B cell (primary cell): Measurements from ENCODE around the gene SPHKAP. TPM values are rescaled to one million over a fixed set of nuclear protein-coding genes. Genes with fewer than 3 reads are reported as not detected.

ENCODE experiments used
- ATAC-seq: fragments of 200-7000 bp; cut with Tn5 transposase; one replicate; pipeline ENCODE4 v1.10.0; 2021; ENCODE audit warnings: low read depth, mild to moderate bottlenecking, moderate number of reproducible peaks, moderate library complexity
- CTCF ChIA-PET: fragments of 350-600 bp; sonication (Branson Sonifier 250); formaldehyde crosslinking; loops from one replicate; lab custom pipeline; 2021; ENCODE audit warnings: antibody characterized with exemption, inconsistent platforms; lab: Charles Lee
- POLR2A ChIA-PET: fragments of 350-600 bp; sonication (Branson Sonifier 250); formaldehyde crosslinking; loops from one replicate; lab custom pipeline; 2021; ENCODE audit warnings: antibody characterized with exemption; lab: Charles Lee
- DNase-seq: peaks from one replicate; pipeline ENCODE4 v3.0.0; 2013
- H2AFZ ChIP-seq: 2 replicates; pipeline ENCODE4 v1.6.1; 2012; ENCODE audit warnings: mild to moderate bottlenecking, low read depth, low read length; ENCODE audit not compliant: insufficient read depth, poor library complexity, severe bottlenecking
- H3K27ac ChIP-seq, 2 donors: 1 replicate in 1 of 2; 2 replicates in 1 of 2; pipeline ENCODE4 v1.5.1; 2012 to 2013; ENCODE audit warnings: low read length in 2 of 2, mild to moderate bottlenecking in 2 of 2, moderate library complexity in 1 of 2
- H3K27me3 ChIP-seq, 4 experiments: fragments of 200-600 bp in 1 of 4; sonication (generic) in 1 of 4; replicated peaks in 1 of 4; 1 replicate in 2 of 4; 2 replicates in 2 of 4; pipeline versions ENCODE4 v1.6.1 to v1.7.0; 2013 to 2016; ENCODE audit warnings: low read length in 3 of 4, mild to moderate bottlenecking in 2 of 4, mixed read lengths in 1 of 4, moderate library complexity in 1 of 4; ENCODE audit not compliant: insufficient read depth in 4 of 4, control insufficient read depth in 3 of 4; ENCODE audit errors: control extremely low read depth in 1 of 4
- H3K36me3 ChIP-seq, 2 experiments: replicated peaks in 1 of 2; 1 replicate in 1 of 2; 2 replicates in 1 of 2; pipeline versions ENCODE4 v1.6.1 to v1.7.1; 2013; ENCODE audit warnings: low read length in 1 of 2; ENCODE audit not compliant: insufficient read depth in 2 of 2, control insufficient read depth in 1 of 2; ENCODE audit errors: control extremely low read depth in 1 of 2, extremely low read depth in 1 of 2
- H3K4me1 ChIP-seq, 2 donors: fragments of 200-600 bp in 1 of 2; sonication (generic) in 1 of 2; 1 replicate in 1 of 2; 2 replicates in 1 of 2; pipeline versions ENCODE4 v1.5.1 to v1.6.1; 2013 to 2017; ENCODE audit warnings: low read length in 2 of 2; ENCODE audit not compliant: control insufficient read depth in 2 of 2, insufficient read depth in 2 of 2
- H3K4me2 ChIP-seq: replicated peaks from 2 replicates; pipeline ENCODE3; 2012; ENCODE audit warnings: mild to moderate bottlenecking, low read depth, low read length; ENCODE audit not compliant: poor library complexity, severe bottlenecking
- H3K4me3 ChIP-seq, 5 experiments: fragments of 200-600 bp in 1 of 5; sonication (generic) in 1 of 5; 1 replicate in 3 of 5; 2 replicates in 2 of 5; pipeline versions ENCODE4 v1.5.1 to v1.7.0; 2011 to 2016; ENCODE audit warnings: low read length in 4 of 5, mild to moderate bottlenecking in 4 of 5, low read depth in 2 of 5, control low read depth in 1 of 5, moderate library complexity in 1 of 5; ENCODE audit not compliant: insufficient read depth in 1 of 5; ENCODE audit errors: control extremely low read depth in 1 of 5, extremely low read depth in 1 of 5
- H3K79me2 ChIP-seq: fragments of 200-600 bp; sonication (generic); one replicate; pipeline ENCODE4 v1.6.0; 2016; ENCODE audit warnings: low read length; ENCODE audit not compliant: control insufficient read depth, insufficient read depth
- H3K9ac ChIP-seq: fragments of 200-600 bp; sonication (generic); 2 replicates; pipeline ENCODE4 v1.6.1; 2017; ENCODE audit warnings: mild to moderate bottlenecking, low read length, moderate library complexity
- H3K9me3 ChIP-seq, 3 donors: one replicate each; pipeline versions ENCODE4 v1.6.1 to v1.7.1; 2013; ENCODE audit warnings: low read length in 2 of 3; ENCODE audit not compliant: control insufficient read depth in 2 of 3, insufficient read depth in 1 of 3; ENCODE audit errors: control extremely low read depth in 1 of 3
- H4K20me1 ChIP-seq: 2 replicates; pipeline ENCODE4 v1.6.0; 2012; ENCODE audit warnings: mild to moderate bottlenecking, low read length; ENCODE audit not compliant: insufficient read depth, control insufficient read depth, poor library complexity, severe bottlenecking
- H3K27ac Mint-ChIP-seq: one replicate; pipeline ENCODE4 v1.8.0; 2021; ENCODE audit warnings: mixed read lengths
- H3K27me3 Mint-ChIP-seq: one replicate; pipeline ENCODE4 v1.8.0; 2021; ENCODE audit warnings: mixed read lengths
- H3K4me1 Mint-ChIP-seq: one replicate; pipeline ENCODE4 v1.8.0; 2021; ENCODE audit warnings: mixed read lengths
- H3K4me3 Mint-ChIP-seq: one replicate; pipeline ENCODE4 v1.8.0; 2021; ENCODE audit warnings: mixed read lengths
- H3K9me3 Mint-ChIP-seq: one replicate; pipeline ENCODE4 v1.8.0; 2022; ENCODE audit warnings: mixed read lengths; ENCODE audit not compliant: insufficient read depth
- EZH2 ChIP-seq: IDR thresholded peaks from 2 replicates; pipeline ENCODE4 v1.6.1; 2012; ENCODE audit warnings: borderline replicate concordance, low read depth, mild to moderate bottlenecking, moderate library complexity, low read length; ENCODE audit not compliant: insufficient read depth, poor library complexity, severe bottlenecking
- WGBS: methylation state at CpG from one replicate; pipeline ENCODE4 v1.1.5; 2013; ENCODE audit warnings: missing lambda C conversion rate; ENCODE audit not compliant: insufficient coverage; 5-methylcytosine and 5-hydroxymethylcytosine counted together
- intact Hi-C: fragments of 100-400 bp; cut with micrococcal nuclease; formaldehyde crosslinking; loops from one replicate; pipeline ENCODE4 v1.10.0; 2022
- polyA plus RNA-seq: library from polyadenylated mRNA; depleted of rRNA; stranded (reverse); fragments of >200 nt; gene quantifications from 2 replicates; pipeline ENCODE4 v1.2.3, GENCODE V29; 2012
- total RNA-seq, 2 donors: library from RNA; stranded (reverse); fragments of 120-200 nt in 1 of 2; gene quantifications; 1 replicate in 1 of 2; 2 replicates in 1 of 2; pipeline versions ENCODE4 v1.2.3 to v1.2.4, GENCODE V29; 2013 to 2022
- TF ChIP-seq, protein P1 (sequence below): fragments of 200-600 bp; IDR thresholded peaks from one replicate; pipeline ENCODE4 v1.8.0; 2022; ENCODE audit warnings: antibody characterized with exemption, mild to moderate bottlenecking

SPHKAP gene
- total and polyA plus RNA-seq, 2 donors (not counting 1 experiment from before 2014, with no cell fraction given): not detected

GRCh38 chr2:228126401-228126800 lies 55.1 kb downstream of the SPHKAP start:
- POLR2A ChIA-PET: no interaction called here
- DNase-seq (no peak), ATAC-seq (no peak)
- no peaks in the 10 kb centered on the region for H3K79me2 ChIP-seq
- H3K36me3 ChIP-seq: no peaks in the 10 kb centered on the region
- H3K9ac ChIP-seq: no peak overlapping the region
- intact Hi-C loops: no loop called here
- WGBS: no CpG with 5 or more reads among the region's 1 CpG
- no peaks in the 10 kb centered on the region for H3K4me1 ChIP-seq
- TF ChIP-seq EZH2: no peak
- TF ChIP-seq, protein P1, sequence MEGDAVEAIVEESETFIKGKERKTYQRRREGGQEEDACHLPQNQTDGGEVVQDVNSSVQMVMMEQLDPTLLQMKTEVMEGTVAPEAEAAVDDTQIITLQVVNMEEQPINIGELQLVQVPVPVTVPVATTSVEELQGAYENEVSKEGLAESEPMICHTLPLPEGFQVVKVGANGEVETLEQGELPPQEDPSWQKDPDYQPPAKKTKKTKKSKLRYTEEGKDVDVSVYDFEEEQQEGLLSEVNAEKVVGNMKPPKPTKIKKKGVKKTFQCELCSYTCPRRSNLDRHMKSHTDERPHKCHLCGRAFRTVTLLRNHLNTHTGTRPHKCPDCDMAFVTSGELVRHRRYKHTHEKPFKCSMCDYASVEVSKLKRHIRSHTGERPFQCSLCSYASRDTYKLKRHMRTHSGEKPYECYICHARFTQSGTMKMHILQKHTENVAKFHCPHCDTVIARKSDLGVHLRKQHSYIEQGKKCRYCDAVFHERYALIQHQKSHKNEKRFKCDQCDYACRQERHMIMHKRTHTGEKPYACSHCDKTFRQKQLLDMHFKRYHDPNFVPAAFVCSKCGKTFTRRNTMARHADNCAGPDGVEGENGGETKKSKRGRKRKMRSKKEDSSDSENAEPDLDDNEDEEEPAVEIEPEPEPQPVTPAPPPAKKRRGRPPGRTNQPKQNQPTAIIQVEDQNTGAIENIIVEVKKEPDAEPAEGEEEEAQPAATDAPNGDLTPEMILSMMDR: no peak
- H3K4me1 Mint-ChIP-seq: no peaks in the 10 kb centered on the region
- H3K4me3 ChIP-seq: no peak overlapping the region
- H3K4me2 ChIP-seq: no peak overlapping the region
- H3K9me3 Mint-ChIP-seq: peaks cover 1% of the 10 kb centered on the region
- H3K27me3 ChIP-seq: no peaks in the 10 kb centered on the region
- no peak overlapping the region for H3K27ac ChIP-seq
- no peaks in the 10 kb centered on the region for H3K27me3 Mint-ChIP-seq
- CTCF ChIA-PET: no interaction called here
- no peak overlapping the region for H2AFZ ChIP-seq
- H3K9me3 ChIP-seq: no peaks in the 10 kb centered on the region
- no peak overlapping the region for H3K27ac Mint-ChIP-seq
- no peaks in the 10 kb centered on the region for H4K20me1 ChIP-seq
- no peak overlapping the region for H3K4me3 Mint-ChIP-seq

- no peak for ATAC-seq
- intact Hi-C loops: no loop called here
- CTCF ChIA-PET: no interaction called here
- Histone ChIP-seq H3K9me3 (peaks cover 0 to 4% (median 0%) of the 10 kb centered on the region in 3 donors), H3K4me2 (no peak overlapping the region), H3K79me2 (no peaks in the 10 kb centered on the region), H3K9ac (no peak overlapping the region), H2AFZ (no peak overlapping the region), H3K36me3 (no peaks in the 10 kb centered on the region), H3K27me3 (no peaks in the 10 kb centered on the region), H3K4me1 (no peaks in the 10 kb centered on the region), H3K4me3 (no peak overlapping the region), H4K20me1 (no peaks in the 10 kb centered on the region), H3K27ac (no peak overlapping the region)
- POLR2A ChIA-PET: no interaction called here
- Mint-ChIP-seq H3K4me1 (no peaks in the 10 kb centered on the region), H3K9me3 (no peaks in the 10 kb centered on the region), H3K27me3 (no peaks in the 10 kb centered on the region), H3K4me3 (no peak overlapping the region), H3K27ac (no peak overlapping the region)
- DNase-seq: no peak
- no CpG with 5 or more reads among the region's 2 CpGs for whole genome bisulfite sequencing
- no peak for TF ChIP-seq EZH2
- TF ChIP-seq, protein P1: no peak
Observed at GRCh38 chr2:228118940-228119339, 62.5 kb downstream of the SPHKAP start.
